ENCODE data around the gene TRIO.

DNA sequence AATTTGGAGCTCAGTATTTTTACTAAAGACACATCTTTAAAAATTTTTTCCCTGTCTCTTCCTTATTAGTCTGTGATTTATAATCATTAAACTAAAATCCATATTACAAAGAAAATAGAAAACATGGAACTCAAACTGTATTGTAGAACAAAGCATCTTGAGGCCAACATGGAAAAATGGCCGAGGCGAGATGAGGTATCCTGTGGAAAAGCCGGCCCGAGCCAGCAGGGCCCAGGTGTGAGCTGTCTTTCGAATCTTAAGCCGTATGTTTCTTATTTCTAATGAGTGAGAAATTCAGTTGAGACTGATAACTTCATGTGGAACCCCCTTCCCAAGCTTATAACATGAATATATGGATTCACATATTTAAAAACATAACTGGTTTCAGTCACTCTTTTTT, 268.1 kb downstream of the TRIO start:
- TF ChIP-seq POLR2AphosphoS5 (IDR thresholded peaks at IDR 0.05; ENCODE audit: low read depth, low read length): no peak
- TF ChIP-seq, protein P1, sequence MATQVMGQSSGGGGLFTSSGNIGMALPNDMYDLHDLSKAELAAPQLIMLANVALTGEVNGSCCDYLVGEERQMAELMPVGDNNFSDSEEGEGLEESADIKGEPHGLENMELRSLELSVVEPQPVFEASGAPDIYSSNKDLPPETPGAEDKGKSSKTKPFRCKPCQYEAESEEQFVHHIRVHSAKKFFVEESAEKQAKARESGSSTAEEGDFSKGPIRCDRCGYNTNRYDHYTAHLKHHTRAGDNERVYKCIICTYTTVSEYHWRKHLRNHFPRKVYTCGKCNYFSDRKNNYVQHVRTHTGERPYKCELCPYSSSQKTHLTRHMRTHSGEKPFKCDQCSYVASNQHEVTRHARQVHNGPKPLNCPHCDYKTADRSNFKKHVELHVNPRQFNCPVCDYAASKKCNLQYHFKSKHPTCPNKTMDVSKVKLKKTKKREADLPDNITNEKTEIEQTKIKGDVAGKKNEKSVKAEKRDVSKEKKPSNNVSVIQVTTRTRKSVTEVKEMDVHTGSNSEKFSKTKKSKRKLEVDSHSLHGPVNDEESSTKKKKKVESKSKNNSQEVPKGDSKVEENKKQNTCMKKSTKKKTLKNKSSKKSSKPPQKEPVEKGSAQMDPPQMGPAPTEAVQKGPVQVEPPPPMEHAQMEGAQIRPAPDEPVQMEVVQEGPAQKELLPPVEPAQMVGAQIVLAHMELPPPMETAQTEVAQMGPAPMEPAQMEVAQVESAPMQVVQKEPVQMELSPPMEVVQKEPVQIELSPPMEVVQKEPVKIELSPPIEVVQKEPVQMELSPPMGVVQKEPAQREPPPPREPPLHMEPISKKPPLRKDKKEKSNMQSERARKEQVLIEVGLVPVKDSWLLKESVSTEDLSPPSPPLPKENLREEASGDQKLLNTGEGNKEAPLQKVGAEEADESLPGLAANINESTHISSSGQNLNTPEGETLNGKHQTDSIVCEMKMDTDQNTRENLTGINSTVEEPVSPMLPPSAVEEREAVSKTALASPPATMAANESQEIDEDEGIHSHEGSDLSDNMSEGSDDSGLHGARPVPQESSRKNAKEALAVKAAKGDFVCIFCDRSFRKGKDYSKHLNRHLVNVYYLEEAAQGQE (IDR thresholded peaks at IDR 0.05; ENCODE audit: insufficient read depth in 1 of 2, low read depth in 2 of 2, low read length in 2 of 2): no peak

Measured in PFSK-1 (cell line).